ENCODE measurements around the gene NLRP8.

DNA sequence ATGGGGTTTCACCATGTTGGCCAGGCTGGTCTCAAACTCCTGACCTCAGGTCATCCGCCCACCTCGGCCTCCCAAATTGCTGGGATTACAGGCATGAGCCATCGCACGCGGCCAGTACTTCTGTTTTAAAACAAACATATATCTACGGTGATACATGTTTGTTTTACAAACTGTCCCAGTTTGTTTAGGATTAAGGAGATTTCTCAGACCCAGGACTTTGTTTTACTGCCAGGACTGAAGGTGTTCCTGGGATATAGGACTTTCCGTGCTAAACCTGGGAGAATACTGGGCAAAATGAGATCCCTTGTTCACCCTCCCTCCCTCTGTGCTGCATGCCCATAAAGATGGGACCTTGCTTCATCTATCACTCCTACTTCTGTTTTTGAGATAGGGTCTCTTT, 8.8 kb downstream of the NLRP8 start:
- TF ChIP-seq, protein P1, sequence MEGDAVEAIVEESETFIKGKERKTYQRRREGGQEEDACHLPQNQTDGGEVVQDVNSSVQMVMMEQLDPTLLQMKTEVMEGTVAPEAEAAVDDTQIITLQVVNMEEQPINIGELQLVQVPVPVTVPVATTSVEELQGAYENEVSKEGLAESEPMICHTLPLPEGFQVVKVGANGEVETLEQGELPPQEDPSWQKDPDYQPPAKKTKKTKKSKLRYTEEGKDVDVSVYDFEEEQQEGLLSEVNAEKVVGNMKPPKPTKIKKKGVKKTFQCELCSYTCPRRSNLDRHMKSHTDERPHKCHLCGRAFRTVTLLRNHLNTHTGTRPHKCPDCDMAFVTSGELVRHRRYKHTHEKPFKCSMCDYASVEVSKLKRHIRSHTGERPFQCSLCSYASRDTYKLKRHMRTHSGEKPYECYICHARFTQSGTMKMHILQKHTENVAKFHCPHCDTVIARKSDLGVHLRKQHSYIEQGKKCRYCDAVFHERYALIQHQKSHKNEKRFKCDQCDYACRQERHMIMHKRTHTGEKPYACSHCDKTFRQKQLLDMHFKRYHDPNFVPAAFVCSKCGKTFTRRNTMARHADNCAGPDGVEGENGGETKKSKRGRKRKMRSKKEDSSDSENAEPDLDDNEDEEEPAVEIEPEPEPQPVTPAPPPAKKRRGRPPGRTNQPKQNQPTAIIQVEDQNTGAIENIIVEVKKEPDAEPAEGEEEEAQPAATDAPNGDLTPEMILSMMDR (IDR thresholded peaks at IDR 0.05 in 2 of 3, conservative IDR thresholded peaks at IDR 0.05 in 1 of 3; ENCODE audit: insufficient read depth in 2 of 3, low read depth in 1 of 3, low read length in 3 of 3): no peak
- no peak for TF ChIP-seq NCOR1 (IDR thresholded peaks at IDR 0.05)
- TF ChIP-seq, protein P2, sequence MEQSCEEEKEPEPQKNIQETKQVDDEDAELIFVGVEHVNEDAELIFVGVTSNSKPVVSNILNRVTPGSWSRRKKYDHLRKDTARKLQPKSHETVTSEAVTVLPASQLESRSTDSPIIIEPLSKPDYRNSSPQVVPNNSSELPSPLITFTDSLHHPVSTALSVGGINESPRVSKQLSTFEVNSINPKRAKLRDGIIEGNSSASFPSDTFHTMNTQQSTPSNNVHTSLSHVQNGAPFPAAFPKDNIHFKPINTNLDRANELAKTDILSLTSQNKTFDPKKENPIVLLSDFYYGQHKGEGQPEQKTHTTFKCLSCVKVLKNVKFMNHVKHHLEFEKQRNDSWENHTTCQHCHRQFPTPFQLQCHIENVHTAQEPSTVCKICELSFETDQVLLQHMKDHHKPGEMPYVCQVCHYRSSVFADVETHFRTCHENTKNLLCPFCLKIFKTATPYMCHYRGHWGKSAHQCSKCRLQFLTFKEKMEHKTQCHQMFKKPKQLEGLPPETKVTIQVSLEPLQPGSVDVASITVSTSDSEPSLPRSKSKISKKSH (CRISPR knock-in tag; IDR thresholded peaks at IDR 0.05): no peak
- no peak for TF ChIP-seq ZNF644 (tag; IDR thresholded peaks at IDR 0.05; ENCODE audit: low read depth)
- TF ChIP-seq JUN (IDR thresholded peaks at IDR 0.05; ENCODE audit: borderline replicate concordance, low read depth, low read length): no peak
- no peak for TF ChIP-seq JUN (CRISPR knock-in tag; IDR thresholded peaks at IDR 0.05; ENCODE audit: borderline replicate concordance)

All from K562 (cell line).